Measurements from ENCODE around the gene ACOXL. TPM values are rescaled to one million over a fixed set of nuclear protein-coding genes. Genes with fewer than 3 reads are reported as not detected.
"Not testable (repeated sequence)": the region's sequence is repeated elsewhere in the genome, so short reads cannot be mapped to it uniquely, and the experiment has no call there.

ACOXL gene
- total RNA-seq, 4 donors from 2014 or later: not detected

DNA sequence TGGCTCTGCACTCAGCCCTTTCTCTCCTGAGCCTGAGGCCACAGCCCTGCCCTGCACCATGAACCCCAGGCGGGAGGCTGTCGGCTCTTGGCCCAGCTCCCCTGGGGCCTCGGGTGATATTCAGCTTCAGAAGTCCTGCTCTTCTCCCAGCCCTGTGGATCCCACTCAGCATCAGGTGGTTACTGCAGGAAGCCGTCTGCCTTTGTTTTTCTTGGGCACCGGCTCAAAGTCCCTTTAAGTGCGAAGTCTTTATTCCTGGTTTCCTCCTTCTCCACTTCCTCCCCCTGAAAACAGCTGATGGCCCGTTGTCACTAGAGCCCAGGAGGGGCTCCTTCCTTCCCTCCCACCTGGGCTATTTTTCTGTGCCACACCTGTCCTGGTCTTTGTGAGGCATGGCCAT, 226.8 kb downstream of the ACOXL start:
- WGBS, 2 donors: 65 to 67% methylated on average over 5 to 7 of the region's 7 CpGs
- no peaks in the 10 kb centered on the region for H3K4me1 ChIP-seq
- intact Hi-C loops (cut with DNase I): no loop called here
- no peaks in the 10 kb centered on the region for H3K36me3 ChIP-seq
- H3K9me3 ChIP-seq: no peaks in the 10 kb centered on the region
- DNase-seq: no peak
- H3K4me3 ChIP-seq: no peak overlapping the region
- no peak overlapping the region for H3K27ac ChIP-seq
- peaks cover 0 to 13% (median 0%) of the 10 kb centered on the region in 4 donors for H3K27me3 ChIP-seq
- TF ChIP-seq POLR2A (IDR thresholded peaks at IDR 0.05): no peak
- TF ChIP-seq, protein P1, sequence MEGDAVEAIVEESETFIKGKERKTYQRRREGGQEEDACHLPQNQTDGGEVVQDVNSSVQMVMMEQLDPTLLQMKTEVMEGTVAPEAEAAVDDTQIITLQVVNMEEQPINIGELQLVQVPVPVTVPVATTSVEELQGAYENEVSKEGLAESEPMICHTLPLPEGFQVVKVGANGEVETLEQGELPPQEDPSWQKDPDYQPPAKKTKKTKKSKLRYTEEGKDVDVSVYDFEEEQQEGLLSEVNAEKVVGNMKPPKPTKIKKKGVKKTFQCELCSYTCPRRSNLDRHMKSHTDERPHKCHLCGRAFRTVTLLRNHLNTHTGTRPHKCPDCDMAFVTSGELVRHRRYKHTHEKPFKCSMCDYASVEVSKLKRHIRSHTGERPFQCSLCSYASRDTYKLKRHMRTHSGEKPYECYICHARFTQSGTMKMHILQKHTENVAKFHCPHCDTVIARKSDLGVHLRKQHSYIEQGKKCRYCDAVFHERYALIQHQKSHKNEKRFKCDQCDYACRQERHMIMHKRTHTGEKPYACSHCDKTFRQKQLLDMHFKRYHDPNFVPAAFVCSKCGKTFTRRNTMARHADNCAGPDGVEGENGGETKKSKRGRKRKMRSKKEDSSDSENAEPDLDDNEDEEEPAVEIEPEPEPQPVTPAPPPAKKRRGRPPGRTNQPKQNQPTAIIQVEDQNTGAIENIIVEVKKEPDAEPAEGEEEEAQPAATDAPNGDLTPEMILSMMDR (IDR thresholded peaks at IDR 0.05): no peak

DNA sequence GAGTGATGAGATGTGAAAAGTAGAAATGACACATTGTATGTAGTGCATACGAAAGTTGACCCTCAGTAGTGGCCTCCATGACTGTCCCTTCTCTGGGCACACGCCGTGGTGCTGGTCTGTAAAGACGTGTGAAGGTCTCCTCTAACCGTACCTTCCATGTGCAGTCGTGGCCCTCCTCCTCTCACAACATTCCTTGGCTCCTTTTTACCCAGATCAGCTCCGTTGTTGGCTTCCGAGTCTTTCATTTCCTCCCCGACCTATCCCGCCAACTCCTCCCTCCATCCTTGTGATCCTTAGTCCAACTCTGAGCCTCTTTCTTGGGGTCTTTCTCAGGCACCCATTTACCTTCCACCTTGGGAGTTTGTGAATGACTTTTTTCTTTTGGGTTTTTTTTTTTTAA, 227.9 kb downstream of the ACOXL start:
- intact Hi-C loops (cut with DNase I): no loop called here
- 75 to 78% methylated on average over 7 to 10 of the region's 10 CpGs for WGBS, 2 donors
- TF ChIP-seq POLR2A (IDR thresholded peaks at IDR 0.05): no peak
- TF ChIP-seq, protein P1 (IDR thresholded peaks at IDR 0.05): no peak
- Histone ChIP-seq H3K4me1 (no peaks in the 10 kb centered on the region), H3K27me3 (peaks cover 0 to 18% (median 0%) of the 10 kb centered on the region in 4 donors), H3K36me3 (no peaks in the 10 kb centered on the region), H3K27ac (no peak overlapping the region), H3K4me3 (no peak overlapping the region), H3K9me3 (no peaks in the 10 kb centered on the region)
- no peak for DNase-seq

DNA sequence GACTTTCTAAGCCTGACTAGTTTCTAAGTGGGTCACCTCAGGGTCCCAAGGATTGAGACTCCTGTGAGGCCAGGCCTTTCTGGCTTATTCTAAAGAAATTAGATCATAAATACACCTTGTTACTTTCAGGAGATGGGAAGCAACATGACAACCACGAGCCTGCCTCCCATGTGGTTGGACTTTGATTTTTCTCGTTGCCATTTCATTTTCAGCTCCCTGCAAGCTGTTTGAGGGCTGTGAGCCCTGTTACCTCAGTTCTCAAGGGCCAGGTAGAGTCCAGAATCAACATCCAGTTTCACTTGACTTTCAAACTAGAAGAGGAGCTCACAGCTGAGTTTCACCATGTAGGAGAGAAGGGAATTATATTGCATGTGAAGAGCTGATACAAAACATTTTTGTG, 228.6 kb downstream of the ACOXL start:
- TF ChIP-seq, protein P1 (IDR thresholded peaks at IDR 0.05): no peak
- TF ChIP-seq POLR2A (IDR thresholded peaks at IDR 0.05): no peak
- no peak for DNase-seq
- H3K36me3 ChIP-seq: no peaks in the 10 kb centered on the region
- no peak overlapping the region for H3K4me3 ChIP-seq
- peaks cover 0 to 18% (median 0%) of the 10 kb centered on the region in 4 donors for H3K27me3 ChIP-seq
- WGBS, 2 donors: 47 to 64% methylated on average over 2 of the region's 2 CpGs
- no peaks in the 10 kb centered on the region for H3K4me1 ChIP-seq
- no peaks in the 10 kb centered on the region for H3K9me3 ChIP-seq
- intact Hi-C loops (cut with DNase I): no loop called here
- no peak overlapping the region for H3K27ac ChIP-seq

DNA sequence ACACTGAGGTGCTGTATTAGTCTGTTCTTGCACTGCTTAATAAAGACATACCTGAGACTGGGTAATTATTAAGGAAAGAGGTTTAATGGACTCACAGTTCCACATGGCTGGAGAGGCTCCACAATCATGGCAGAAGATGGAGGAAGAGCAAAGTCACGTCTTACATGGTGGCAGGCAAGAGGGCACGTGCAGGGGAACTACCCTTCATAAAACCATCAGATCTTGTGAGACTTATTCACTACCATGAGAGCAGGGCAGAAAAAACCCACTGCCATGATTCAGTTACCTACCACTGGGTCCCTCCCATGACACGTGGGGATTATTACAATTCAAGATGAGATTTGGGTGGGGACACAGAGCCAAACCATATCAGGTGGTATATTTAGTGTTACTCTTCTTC, 229.3 kb downstream of the ACOXL start:
- intact Hi-C loops (cut with DNase I); DNase-seq; H3K9me3 ChIP-seq; H3K4me1 ChIP-seq; H3K27ac ChIP-seq; H3K4me3 ChIP-seq; H3K36me3 ChIP-seq: not testable (repeated sequence)
- 69 to 81% methylated on average over 3 of the region's 3 CpGs for WGBS, 2 donors
- H3K27me3 ChIP-seq: peaks cover 0 to 18% (median 0%) of the 10 kb centered on the region in 4 donors

DNA sequence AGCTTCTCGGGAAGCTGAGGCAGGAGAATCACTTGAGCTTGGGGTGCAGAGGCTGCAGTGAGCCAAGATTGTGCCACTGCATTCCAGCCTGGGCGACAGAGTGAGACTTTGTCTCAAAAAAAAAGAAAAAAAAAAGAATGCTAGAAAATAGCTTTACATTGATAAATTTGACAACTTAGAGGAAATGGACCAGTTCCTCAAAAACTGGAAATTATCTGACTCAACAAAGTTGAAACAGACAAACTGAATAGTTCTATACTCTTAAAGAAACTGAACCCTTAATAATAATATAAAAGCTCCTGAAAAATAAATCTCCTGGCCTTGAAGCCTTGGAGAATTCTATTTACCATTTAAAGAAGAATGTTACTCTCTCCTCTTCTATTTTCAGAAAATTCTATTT, 237.3 kb downstream of the ACOXL start:
- TF ChIP-seq POLR2A (IDR thresholded peaks at IDR 0.05): no peak
- TF ChIP-seq, protein P1 (IDR thresholded peaks at IDR 0.05): no peak
- H3K36me3 ChIP-seq: no peaks in the 10 kb centered on the region
- WGBS, 2 donors: 64 to 80% methylated on average over 2 of the region's 2 CpGs
- no peak overlapping the region for H3K4me3 ChIP-seq
- peaks cover 0 to 4% (median 0%) of the 10 kb centered on the region in 4 donors for H3K27me3 ChIP-seq
- H3K4me1 ChIP-seq: no peaks in the 10 kb centered on the region
- no peak for DNase-seq
- no peak overlapping the region for H3K27ac ChIP-seq
- H3K9me3 ChIP-seq: no peaks in the 10 kb centered on the region
- intact Hi-C loops (cut with DNase I): no loop called here

DNA sequence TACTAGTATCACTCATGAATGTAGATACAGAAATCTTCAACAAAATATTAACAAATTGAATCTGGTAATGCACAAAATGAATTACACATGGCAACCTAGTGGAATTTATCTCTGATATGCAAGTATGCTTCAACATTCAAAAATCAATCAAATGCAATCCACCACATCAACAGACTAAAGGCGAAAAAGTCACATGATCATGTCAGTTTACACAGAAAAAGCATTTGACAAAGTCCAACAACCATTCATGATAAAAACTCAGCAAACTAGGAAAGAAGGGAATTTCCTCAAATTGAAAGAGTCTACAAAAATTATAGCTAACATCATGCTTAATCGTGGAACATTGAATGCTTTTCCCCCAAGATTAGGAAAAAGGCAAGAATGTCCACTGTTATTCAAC, 237.8 kb downstream of the ACOXL start:
- no peak for TF ChIP-seq POLR2A (IDR thresholded peaks at IDR 0.05)
- TF ChIP-seq, protein P1 (IDR thresholded peaks at IDR 0.05): no peak
- WGBS, 2 donors: 56 to 91% methylated on average over 2 of the region's 2 CpGs
- H3K36me3 ChIP-seq: no peaks in the 10 kb centered on the region
- H3K27ac ChIP-seq: no peak overlapping the region
- no peaks in the 10 kb centered on the region for H3K9me3 ChIP-seq
- no peak for DNase-seq
- intact Hi-C loops (cut with DNase I): no loop called here
- H3K4me1 ChIP-seq: no peaks in the 10 kb centered on the region
- H3K4me3 ChIP-seq: no peak overlapping the region
- H3K27me3 ChIP-seq: no peaks in the 10 kb centered on the region

Data from esophagus squamous epithelium (tissue), 5 donors.